NCI-H146 treated with DMSO at 0.1 percent for 48 hours (cell line): ENCODE measurements around the gene PPP1R9B.

Experiments
- DNase-seq: peaks from one replicate; lab custom pipeline; 2025; ENCODE audit not compliant: unreplicated experiment; lab: John Stamatoyannopoulos, UW

Gene PPP1R9B

DNA sequence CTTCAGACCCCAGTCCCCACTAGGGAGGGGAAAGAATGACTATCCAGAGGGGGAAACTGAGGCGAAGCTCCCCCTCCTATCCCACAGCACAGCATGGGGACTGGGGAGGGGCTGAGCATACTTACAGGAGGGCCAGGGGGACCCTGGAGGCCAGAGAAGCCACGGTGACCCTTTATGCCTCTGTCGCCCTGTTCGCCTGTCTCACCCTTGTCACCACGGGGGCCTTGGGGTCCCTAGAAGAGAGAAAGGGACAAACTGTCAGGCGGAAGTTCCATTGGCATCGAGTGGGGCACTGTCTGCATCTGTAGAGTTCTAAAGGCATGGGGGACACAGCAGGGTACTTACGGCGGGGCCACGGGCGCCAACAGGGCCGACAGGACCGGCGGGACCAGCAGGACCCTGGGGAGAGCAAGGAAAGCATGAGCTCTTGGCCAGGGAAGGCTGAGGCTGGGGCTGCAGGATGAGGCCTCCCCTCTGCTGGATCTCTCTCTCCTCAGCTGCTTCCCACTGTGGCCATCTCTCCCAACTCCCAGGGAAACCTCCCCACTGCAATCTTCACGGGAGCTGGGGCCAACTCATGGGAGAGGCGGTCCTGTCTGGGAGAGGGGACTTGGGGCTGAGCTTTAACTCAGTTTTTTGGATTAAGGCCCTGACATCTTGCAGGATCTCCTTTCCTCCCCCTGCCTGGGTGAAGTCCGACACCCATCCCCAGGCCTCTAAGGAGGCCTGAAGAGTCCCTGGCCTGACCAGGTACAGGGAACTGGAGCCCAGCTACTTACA is 37.5 kb upstream of the PPP1R9B start:
- no peak for DNase-seq

DNA sequence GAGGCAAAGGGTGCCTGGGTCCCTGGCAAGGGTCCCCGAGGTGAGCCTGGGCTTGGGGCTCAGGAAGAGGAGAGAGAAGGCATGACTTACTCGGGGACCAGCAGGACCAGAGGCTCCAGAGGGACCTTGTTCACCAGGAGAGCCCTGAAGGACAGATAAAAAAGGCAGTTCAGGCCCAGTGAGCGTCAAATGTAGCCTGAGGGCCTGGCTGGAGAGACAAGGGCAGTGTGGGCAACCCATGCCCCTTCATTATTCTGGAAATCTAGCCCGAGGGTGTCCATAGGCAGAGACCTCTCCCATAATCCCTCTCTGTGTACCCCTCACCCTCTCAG is 36.9 kb upstream of the PPP1R9B start:
- no peak for DNase-seq

DNA sequence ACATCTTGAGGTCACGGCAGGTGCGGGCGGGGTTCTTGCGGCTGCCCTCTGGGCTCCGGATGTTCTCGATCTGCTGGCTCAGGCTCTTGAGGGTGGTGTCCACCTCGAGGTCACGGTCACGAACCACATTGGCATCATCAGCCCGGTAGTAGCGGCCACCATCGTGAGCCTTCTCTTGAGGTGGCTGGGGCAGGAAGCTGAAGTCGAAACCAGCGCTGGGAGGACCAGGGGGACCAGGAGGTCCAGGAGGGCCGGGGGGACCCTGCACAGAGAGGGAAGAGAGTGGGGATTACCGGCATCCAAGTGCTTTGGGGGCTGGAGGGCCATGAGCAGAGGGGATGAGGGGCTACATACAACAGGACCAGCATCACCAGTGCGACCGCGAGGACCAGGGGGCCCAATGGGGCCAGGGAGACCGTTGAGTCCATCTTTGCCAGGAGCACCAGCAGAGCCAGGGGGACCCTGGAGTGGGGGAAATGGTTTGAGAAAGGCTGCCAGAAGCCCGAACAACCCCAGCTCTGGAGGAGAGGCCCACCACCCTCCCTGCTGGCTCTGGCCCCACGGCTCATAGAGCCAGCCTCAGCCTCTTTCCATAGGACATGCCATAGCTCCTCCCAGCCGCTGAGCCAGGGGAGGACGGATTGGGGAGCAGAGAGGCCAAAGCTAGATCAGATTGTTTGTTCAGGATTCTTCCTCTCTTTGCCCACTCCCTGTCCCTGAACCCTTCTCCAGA is 36.4 kb upstream of the PPP1R9B start:
- DNase-seq: no peak

DNA sequence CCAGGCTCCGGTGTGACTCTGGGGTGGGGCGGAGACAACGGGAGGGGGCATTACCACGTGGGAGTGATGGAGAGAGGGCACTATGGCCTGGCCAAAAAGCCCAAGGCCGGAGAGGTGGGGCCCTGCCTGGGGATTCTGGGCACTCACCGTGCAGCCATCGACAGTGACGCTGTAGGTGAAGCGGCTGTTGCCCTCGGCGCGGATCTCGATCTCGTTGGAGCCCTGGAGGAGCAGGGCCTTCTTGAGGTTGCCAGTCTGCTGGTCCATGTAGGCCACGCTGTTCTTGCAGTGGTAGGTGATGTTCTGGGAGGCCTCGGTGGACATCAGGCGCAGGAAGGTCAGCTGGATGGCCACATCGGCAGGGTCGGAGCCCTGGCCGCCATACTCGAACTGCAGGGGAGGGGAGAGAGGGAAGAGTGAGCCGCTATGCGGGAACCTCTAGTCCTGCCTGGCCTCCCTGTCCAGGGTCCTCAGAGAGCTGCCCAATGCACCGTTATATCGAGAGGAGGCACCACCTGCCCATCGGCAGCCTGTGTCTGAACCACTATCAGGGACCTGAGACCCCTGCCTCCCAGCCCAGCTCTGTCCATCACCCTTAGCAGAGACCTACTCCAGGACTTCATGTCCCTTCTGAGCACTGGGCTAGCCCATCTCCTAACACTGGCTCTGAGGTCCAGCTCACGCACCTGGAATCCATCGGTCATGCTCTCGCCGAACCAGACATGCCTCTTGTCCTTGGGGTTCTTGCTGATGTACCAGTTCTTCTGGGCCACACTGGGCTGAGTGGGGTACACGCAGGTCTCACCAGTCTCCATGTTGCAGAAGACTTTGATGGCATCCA is 35.4 kb upstream of the PPP1R9B start:
- no peak for DNase-seq

DNA sequence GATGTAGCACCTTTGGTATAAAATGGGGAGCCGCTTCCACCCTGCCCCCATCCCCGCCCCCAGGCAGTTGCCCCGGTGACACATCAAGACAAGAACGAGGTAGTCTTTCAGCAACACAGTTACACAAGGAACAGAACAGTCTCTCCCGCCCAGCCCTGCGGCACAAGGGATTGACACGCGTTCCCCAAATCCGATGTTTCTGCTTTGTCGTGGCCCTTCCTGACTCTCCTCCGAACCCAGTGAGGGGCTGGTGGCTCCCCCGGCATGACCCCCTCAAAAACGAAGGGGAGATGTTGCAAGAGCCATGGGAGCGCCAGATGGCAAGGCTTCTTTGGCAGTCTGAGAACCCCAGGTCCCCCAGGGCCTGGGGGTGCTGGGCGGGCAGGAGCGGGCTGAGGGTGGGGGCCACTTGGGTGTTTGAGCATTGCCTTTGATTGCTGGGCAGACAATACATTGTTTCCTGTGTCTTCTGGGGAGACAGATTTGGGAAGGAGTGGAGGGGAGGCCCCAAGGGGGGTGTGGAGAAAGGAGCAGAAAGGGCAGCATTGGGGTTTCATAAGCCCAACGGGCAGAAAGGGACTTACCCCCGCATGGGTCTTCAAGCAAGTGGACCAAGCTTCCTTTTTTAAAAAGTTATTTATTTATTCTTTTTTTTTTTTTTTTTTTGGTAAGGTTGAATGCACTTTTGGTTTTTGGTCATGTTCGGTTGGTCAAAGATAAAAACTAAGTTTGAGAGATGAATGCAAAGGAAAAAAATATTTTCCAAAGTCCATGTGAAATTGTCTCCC is 34.3 kb upstream of the PPP1R9B start:
- DNase-seq: no peak

DNA sequence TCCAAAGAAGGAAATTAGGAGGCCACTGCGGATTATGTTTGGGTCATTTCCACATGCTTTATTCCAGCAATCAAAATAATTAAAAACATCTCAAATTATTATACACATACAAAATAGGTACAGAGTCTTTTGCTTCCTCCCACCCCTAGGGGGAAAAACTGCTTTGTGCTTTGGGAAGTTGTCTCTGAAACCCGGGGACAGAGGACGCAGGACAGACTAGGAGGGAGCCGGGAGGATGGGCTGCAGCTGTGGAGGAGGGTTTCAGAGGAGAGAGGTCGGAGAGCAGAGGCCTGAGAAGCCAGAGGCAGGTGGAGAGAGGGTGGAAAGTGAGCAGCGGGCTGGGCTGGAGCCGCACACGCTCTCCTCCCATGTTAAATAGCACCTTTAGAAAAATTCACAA is 33.6 kb upstream of the PPP1R9B start:
- no peak for DNase-seq

DNA sequence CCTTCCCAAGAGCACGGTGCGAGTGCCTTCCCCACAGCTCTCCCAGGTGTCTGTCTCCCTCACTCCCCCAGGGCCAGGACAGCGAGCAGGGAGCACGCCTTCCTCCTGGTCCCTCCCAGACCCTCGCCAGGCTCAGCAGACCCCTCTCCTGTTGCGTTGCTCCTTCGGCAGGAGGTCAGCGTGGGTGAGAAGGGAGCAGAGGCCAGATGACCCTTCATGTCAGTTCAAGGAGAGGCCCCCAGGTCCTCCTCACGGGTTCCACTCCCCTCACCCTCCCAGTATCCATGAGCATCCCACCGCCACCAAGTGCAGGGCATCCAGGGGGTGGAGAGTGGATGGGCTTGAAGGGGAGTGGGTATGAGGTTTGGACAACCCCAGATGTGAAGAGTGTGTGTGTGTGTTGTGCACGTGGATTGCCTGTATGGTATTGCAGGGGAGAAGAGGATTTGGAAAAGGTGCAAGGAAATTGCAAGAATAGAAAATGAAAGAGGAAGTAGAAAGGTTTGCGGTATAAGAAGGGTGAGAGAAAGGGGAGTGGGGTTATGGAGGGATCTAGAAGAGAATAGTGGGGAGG is 33.0 kb upstream of the PPP1R9B start:
- DNase-seq: no peak

DNA sequence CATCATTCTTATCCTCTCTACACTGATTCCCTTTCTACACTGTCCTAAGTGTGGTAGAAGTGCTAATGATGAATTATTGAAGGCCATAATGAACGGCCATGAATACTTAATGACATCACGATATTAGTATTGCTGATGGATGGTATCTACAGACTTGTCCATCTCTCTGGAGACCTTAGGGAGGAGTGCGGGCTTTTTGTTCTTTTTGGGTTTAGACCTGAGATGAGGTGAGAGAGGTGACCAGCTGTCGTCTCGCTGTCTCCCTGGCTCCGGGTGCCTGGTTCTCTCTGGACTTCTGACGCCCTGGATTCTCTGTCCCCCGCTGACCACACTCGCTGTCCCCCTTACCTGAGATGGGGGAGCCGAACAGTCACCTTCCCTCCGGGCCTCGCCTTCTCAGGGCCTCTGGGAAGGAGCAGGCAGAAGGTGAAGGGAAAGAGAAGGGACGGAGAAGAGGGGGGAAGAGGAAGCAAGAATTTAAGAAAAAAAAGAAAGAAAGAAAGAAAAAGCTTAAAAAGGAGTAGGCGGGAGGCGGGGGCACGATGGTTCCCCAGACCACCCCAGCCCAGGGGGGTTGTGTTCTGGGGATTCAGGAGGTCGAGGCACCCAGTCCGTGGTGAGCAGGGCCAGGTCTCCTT is 32.4 kb upstream of the PPP1R9B start:
- no peak for DNase-seq

DNA sequence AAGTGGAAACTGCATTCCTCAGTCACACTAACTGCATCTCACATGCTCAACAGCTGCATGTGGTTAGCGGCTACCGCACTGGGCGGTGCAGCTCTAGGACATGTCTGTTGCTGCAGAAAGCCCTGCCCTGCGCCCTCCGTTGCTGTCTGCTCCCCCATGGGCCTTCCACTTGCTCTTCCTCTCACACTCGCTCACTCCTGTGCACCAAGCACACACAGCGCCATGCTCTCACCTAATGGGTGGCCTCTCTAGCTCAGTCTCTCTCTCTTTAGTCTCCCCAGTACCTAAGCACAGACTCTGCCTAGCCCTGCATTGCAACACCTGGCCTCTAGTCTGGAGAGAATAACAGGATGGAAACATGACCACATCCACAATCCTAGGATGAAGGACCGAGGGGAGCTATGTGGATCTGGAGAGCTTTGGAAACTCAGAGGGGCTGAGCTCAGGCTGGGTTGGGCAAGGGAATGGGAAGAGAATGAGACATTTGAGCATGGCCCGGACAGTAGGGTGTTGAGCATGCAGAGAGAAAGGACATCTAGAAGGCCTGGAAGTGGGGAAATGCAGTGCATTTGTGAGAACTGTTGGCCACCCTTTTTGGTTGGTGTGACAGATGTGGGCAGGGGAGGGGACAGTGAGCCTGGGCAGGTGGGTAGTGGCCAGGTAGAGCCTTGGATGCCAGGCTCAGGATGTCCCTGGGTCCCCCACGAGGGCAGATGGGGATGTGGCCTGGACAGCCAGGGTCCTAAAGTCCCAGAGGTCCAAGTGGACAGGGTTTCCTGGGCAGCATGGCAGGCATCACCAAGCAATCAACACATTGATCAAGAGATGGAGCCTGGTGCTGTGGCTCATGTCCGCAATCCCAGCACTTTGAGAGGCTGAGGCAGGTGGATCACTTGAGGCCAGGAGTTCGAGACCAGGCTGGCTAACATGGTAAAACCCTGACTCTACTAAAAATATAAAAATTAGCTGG is 31.4 kb upstream of the PPP1R9B start:
- DNase-seq: no peak

DNA sequence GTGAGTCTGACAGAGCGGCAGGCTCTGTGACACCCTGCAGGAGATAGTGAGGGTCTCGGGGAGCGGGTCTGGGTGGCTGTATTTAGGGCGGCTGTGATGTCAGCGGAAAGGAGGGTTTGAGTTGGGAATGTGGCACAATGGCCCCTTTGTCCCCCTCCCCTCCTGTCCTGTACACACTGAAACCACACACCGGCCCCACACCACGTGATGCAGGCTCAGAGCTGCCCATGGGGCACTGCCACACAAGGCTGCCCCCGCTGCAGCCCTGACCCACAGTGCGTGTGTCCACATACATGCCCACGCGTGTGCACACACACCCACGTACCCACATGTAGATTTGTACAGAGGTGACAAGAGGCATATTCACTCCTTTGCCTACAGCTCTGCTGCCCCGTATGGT is 30.7 kb upstream of the PPP1R9B start:
- DNase-seq: no peak

DNA sequence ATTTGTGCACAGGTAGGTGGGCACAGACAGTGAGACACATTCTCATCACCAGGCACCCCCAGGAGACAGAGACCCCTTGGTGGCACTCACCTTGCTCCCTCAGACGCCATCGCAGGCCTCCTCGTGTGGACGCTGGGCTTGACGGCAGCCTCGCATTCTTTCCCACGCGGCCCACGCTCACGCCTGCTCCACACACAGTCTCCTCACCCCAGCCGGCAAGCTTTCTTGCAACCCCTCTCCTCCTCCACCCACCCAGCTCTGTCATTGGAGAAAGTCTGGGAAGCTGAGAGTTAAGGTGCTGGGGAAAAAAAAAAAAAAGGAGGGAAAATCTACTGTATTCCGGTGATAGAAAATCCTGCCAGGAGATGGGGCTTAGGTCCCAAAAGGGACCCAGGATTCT is 30.1 kb upstream of the PPP1R9B start:
- no peak for DNase-seq

DNA sequence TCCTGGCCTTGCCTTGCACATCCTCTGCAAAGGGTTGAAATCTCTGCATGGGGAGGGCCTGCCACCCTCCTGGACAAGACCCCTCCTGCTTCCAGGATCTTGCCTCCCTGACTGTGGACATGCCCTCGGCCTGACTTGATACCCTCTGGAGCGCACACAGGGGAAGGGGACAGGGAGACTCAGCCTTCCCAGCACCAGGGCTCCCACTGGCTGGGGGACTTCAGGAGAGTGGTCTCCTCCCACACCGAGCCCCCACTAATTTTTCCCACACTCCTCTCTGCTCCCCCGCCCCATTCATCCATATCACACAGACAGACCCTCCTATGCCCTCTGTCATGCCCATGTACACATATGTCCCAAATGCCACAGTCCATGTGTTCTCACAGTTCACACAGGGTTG is 29.6 kb upstream of the PPP1R9B start:
- no peak for DNase-seq

DNA sequence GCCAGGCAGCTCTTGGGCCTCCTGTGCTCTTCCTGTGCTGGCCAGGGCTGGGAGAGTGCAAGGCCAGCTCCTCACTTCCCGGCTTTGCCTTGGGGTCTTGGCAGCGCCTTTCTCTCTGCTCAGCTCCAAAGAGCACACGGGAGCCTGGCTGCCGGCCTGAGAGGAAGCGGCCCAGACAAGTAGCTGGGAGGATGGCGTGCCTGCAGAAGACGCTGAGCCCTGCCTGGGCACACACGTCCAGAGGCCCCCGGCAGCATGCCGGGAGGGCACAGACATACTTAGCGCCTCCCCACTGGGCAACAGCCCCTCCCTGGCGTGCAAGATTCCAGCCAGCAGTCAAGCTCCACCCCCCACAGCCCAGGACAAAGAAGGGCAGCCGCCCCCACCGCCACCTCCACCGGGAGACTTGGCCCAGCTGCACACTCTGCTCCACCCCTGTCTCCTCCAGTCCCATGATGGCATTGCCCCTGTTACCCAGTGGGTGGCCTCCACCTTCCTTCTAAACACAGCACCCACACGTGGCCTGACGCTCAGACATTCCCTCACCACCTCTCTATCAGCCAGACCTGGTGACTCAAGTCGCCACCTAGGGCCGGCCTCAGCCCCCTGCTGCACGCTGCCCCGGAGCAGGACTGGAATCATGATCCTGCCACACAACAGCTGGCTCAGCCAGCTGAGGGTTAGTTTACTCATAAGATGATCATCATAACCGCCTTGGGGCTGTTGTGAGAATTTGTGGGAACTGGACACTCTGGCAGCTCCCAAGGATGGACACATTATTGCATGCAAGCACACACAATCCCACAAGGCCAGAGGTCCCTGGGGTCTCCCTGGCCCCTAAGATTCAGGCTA is 27.7 kb upstream of the PPP1R9B start:
- DNase-seq: peak; percentile 47

DNA sequence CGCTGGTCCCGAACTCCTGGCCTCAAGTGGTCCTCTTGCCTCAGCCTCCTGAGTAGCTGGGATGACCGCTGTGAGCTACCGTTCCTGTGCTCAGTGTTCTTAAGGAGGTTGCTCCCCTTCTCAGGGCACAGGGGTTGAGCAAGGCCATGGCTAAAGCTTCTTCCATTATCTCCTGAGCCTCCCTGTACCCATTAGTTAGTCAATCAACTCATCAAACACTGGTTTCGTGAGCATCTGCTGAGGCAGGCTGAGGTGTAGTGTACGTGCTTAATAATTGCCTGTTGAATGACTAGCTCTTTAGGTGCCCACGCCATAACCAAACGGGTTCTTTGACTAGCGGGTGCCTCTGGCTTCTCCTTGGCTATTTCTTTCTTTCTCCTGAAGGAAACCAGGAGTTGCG is 27.0 kb upstream of the PPP1R9B start:
- no peak for DNase-seq

DNA sequence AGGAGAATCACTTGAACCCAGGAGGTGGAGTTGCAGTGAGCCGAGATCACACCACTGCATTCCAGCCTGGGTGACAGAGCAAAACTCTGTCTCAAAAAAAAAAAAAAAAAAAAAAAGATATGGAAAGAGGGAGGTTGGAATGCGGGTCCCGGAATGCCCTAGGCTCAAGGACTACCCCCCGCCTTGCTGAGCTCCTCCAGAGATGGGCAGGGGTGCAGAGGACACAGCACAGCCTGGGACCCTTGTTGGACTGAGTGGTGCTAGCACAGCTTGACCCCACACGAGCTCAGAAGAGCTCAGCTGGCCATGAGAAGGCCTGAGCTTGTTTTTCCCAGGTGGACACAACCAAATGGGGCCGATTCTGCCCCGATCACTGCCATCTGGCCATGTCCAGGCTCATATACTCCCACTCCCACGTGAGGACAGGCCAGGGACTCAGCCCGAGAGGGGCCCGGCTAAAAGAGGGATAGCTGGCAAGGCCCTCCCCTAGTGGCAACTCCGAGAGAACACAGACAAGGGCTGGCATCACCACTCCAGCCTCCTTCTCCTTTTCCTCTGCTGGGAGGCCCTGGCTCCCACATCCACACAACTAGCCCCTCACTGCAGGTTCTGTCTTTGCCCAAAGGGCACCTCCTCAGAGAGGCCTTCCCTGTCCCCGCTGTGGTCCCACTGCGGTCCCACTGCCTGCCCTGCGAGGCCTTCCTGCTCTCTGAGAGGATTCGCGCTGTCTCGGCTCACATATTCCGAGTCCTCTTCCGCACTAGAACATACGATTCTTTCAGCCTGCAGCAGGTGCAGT is 26.3 kb upstream of the PPP1R9B start:
- DNase-seq: no peak

DNA sequence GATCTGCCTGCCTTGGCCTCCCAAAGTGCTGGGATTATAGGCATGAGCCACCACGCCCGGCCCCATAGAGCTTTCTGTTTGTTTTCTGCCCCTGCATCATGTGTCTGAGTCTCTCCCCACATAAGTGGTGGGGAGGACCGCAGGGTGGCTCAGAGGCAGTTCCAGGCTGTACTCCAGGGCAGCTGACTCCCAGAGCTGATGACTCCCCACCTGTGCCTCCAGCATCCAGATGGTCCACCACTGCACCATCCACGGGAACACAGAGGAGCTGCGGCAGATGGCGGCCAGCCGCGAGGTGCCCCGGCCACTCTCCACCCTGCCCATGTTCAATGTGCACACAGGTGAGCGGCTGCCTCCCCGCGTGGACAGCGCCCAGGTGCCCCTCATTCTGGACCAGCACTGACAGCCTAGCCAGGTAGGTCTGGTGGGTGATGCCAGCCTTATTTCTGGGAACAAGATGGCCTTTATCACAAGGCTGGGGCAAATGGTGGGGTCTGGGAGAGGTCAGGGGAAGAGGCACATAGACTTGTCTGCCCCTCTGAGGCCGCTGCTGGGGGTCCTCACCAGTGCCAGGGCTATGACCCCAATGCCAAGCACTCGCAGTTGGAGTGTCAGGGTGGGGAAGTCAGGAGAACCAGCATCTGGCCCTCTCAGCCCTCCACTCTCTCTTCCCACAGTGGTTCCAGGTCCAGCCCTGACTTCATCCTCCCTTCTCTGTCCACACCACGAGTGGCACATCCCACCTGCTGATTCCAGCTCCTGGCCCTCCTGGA is 24.7 kb upstream of the PPP1R9B start:
- DNase-seq: no peak

DNA sequence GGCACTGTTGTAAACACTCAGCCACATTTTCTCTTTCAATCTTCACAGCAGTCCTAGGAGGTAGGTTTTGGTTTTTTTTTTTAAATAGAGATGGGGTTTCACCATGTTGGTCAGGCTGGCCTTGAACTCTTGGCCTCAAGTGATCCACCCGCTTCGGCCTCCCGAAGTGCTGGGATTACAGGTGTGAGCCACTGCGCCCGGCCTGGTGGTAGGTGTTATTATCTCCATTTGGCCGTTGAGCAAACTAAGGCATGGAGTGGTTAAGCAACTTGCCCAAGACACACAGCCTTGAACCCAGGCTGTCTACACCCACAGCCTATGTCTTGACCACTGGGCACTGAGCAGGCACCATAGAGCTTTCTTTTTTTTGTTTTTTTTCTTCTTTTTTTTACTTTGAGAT is 24.0 kb upstream of the PPP1R9B start:
- DNase-seq: no peak
